Stimulated activated CD8-positive, alpha-beta memory T cell treated with anti-CD3 and anti-CD28 coated beads, Interleukin-4, amount 100 ng/mL, for 24 hours (primary cell): ENCODE results near the gene SSBP2.

Experiments used
- DNase-seq: peaks from one replicate; pipeline ENCODE4 v3.0.0-alpha.2; 2020; ENCODE audit warnings: low read depth

SSBP2 gene

DNA sequence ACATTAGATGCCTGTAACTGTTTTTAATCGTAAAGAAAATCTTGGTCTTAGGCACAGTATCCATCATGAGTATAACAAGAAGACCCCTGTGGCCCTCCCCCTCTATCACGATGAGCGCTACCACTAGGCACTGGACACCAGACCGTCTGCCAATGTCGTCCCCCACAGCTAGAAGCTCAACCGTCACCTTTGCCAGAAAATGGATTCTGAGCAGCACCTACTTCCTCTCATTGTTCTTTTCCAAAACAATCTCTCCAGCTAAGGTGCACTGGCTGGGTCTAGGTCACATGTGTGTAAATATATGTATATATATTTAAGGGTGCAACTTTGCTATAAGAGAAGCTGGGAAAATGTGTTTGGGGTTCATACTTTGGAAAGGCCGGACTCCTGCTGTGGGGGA lies 15.7 kb upstream of the SSBP2 start:
- DNase-seq: no peak

DNA sequence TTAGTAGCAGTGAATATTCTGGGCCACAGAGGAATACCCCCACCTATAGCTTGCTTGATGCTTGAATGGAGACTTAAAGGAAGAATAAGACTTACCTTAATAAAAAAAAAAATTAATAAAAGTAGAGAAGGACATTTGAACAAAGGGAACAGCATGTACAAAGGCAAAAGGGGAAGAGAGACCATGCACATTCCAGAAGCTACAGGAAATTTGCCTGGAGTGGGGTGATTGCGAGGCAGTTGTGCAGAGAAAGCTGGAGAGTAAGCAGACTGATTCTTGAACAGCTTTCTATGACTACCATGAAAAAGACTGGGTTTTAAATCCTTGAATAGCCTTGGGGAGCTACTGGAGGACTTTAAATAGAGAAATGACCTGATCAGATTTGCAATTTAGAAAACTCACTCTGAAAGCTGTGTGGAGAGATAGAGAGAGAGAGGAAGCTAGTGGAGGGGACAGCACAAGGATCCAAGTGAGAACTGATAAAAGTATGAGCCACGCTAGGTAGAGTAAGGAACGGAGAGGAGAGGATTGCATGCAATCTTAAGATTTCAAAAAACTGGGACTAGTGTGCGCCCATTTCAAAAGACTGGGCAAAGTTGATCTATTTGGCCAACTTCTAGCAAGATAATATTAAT lies 12.5 kb upstream of the SSBP2 start:
- DNase-seq: no peak

DNA sequence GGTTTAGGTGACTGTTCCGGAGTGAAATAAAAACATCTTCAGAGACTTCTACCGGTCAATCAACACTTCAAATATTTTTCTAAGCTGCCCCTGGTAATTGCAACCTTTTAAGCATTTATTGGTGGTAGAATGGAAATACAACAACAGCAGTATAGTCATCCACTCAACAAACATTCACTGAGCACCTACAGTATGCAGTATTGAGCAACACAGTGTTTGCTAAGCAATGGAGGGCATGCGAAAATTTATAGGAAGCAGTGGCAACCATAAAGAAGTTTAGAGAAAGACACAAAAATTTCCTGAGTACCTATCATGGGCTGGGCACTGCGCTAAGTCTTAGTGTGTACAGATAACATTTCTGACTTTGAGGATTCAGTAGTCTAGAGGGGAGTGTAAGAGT lies 12.0 kb upstream of the SSBP2 start:
- DNase-seq: no peak

DNA sequence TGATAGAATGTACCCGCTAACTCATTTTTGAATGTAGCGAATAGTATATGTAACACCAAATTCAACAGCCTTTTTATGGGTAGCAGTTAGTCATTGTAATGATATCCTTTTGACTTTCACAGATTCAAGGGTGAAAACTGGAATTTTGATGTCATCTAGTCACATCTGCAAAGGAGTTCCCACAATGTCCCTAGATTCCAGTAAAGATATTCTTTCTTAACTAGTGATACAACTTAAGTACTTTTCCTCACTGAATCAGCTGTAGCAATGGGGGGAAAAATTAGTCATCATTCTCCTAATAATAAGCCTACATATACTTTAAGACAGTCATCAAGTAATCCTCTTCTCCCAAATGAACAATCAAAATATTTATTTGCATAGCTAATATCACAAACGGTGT lies 11.5 kb upstream of the SSBP2 start:
- no peak for DNase-seq

DNA sequence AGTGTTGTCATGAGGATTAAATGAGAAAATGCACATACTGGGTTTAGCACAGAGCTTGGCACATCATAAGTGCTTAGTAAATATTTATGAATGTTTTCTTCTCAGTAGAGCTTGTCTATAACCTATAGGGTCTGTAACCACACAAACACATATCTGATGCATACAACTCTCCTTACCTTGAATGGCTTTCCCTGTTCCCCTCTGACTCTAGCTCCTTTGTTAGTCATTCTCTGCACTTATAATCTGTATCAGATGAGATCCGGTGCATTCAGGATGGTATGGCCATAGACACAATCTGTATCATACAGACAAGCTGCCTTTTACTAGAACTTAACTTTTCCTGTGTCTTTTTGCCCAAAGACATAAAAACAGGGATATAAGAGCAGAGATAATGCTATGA lies 11.1 kb upstream of the SSBP2 start:
- no peak for DNase-seq

DNA sequence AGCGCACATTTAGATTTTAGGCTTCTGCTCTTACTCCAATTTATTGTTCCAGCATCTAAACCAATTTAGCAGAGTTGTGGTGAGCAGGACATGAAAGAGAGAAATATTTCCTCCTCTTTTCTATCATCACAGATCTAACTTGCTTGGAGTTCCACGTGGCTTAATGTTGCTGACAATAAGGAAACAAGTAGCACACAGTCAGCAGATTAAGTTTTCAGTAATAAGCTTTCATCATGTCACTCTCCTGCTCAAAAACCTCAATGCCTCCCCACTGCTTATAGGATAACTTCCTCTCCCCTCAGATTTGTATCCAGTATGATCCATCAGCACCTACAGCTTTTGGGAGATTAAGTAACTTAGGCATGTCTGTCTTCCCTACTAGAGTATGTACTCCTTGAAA lies 10.4 kb upstream of the SSBP2 start:
- no peak for DNase-seq

DNA sequence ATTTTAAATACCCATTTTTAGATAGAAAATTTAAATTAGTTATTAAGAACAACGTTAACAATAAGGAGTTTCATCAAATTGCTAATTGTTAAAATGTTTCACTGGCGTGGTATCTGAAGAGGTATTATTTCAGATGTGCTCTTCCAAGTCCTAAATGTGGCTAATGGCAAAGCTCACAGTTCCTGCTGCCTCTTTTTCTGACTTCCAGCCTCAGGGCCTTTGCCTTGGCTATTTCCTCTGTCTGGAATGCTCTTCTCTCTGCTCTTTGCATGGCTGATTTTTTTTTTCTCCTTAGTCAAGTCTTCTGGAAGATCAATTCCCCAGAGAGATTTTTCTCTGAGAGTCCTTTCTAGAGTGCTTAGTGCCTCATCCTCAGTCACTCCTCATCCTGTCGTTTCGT lies 9.6 kb upstream of the SSBP2 start:
- DNase-seq: no peak

DNA sequence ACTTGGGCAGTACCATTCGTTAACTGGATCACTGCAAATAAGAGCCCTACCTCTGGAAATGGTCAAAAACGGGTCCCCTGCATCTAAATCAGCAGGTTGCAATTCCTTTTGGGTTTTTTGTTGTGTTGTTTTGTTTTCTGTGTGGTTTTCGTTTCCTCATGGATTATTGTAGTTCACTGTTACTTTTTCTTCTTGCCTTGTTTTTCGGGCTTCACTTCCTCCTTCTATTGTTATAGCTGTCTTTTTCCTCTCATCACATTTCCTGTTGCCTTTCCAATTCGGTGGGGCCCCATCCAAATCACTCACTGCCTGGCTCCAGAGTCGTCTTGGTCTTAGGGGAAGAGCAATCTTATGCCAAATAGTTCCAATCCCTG lies 8.7 kb upstream of the SSBP2 start:
- no peak for DNase-seq

DNA sequence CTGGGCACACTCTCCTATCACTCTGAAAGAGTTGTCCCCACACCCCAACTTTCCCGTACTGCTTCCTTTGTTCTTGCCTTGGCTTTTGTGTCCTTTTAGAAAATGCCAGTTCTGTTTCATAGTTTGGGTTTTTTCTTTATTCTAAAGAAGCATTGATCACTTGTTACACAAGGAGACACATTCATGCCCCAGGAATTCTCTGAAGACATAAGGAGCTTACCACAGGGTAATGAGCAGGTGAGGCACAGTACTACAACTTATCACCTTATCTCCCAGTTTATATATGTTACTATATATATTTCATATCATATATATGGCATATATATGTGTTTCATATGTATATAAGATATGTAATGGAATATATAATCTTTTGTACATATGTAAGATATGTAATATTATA lies 6.5 kb upstream of the SSBP2 start:
- DNase-seq: no peak

DNA sequence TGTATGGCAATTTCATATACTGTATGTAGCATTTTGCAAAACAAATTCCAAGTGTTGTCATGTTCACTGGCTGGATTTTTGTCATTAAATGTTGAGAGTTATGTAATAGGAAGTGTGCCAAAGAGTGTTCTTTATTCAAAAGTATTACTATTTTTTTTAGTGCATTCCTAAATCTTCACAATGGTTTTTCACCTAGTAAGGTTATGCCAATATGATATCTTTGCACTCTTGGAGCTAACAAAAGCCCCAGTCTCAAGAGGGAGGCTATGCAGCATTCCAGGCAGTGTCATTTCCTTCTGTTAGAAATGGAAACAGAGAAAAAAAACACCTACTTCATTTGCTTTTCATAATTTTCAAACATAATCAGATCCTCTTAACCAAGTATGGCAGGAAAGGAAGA lies 5.1 kb upstream of the SSBP2 start:
- DNase-seq: no peak

DNA sequence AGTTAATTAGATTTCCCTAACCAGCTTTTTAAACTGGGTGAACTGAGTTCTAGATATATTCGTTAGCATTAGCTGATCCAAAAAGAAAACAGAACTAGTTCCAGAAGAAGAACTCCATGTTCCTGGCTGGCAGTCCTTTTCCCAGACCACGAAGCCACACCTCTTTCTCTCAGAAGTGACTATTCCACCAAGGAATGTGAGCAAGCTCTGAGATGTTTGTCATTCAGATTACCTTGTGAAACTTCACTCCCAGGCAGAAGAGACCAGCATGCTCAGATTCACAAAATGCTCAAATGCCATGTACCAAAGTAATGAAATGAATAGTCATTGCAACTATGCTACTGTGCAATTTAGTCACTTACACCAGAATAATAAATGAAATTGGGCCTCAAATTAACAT lies 4.4 kb upstream of the SSBP2 start:
- no peak for DNase-seq

DNA sequence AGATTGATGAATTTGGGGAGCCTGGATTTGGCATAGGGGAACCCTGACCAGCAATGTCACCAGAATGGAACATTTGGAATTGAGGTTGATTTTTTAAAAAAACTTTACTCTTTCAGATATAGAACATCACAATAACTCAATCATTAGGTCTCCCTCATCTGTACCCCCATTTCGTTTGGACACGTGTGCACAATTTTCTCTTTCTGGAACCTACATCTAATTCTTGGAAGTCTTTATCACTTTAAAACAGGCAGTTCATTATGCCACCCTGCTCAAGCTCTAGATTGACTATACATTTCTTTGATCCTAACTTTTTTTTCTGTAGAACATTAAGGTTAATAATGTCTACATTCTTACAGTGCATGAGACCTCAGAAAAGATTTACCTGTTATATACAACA lies 3.7 kb upstream of the SSBP2 start:
- DNase-seq: no peak

DNA sequence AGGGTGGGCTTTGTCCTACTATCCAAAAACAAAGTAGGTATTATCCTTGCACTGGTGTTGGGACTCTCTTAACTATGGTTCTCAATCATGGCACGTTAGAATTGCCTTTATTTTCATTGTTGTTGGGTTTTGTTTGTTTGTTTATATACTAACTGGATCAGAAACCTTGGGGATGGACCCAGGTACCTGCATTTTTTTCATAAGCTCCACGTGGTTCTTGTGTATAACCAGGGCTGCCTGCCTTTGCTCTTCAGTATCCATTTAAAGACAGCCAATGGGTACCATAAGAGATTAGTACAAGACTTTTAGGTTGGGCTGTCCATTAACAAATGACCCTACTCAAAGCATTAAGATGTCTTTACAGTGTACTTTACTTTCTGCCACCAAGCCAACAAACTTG lies 2.5 kb upstream of the SSBP2 start:
- DNase-seq: no peak

DNA sequence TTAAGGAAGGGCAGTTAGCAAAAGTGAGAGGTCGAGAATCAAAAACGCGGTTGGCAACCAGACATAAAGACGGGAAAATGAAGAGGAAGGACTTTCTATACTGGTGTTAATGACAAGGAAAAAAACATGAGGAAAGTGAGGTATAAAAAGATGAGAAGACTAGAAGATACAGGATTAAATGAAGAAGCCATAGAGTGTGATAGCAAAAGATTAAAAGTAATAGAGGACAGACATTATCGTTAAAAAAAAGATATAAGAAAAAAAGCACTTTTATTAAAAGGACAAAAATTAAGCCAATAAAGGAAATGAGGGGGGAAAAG lies 1.7 kb upstream of the SSBP2 start:
- no peak for DNase-seq

DNA sequence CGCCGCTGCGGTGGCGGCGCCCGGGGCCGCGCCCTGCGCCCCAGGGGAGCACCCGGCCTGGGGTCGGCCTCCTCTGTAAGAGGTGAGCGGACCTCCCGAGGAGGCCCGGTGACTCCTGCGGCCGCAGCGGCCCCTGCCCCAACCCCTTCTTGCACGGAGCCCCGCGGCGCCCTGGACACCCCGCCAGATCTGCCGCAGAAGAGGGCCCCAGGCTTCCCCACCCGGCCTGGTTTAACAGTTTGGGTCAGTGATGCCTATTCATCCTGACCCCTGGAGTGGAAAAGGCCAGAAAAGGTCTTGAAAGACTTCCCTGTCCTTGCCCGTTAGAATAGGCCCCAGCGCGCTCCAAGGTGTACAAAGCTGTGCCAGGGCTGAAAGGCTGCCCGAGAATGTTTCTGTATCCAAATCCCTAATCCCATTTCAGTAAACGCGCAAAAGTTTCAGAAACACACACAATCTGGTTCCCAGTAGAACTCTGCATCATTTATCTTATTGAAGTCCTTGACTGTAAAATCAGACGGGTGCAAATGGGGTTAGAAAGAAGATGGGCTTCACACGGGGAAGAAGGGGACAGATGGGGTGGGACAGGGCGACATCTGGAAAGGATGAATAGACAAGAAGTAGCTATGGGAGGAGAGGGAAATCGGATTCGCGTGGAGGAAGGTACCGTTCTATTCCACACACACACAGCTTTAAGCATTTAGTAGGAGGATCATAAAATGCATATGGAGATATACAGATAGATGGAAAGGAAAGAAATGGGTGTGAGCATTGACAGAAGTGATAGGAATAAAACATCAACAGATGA lies 1.1 kb upstream of the SSBP2 start:
- peak; percentile 2 for DNase-seq

DNA sequence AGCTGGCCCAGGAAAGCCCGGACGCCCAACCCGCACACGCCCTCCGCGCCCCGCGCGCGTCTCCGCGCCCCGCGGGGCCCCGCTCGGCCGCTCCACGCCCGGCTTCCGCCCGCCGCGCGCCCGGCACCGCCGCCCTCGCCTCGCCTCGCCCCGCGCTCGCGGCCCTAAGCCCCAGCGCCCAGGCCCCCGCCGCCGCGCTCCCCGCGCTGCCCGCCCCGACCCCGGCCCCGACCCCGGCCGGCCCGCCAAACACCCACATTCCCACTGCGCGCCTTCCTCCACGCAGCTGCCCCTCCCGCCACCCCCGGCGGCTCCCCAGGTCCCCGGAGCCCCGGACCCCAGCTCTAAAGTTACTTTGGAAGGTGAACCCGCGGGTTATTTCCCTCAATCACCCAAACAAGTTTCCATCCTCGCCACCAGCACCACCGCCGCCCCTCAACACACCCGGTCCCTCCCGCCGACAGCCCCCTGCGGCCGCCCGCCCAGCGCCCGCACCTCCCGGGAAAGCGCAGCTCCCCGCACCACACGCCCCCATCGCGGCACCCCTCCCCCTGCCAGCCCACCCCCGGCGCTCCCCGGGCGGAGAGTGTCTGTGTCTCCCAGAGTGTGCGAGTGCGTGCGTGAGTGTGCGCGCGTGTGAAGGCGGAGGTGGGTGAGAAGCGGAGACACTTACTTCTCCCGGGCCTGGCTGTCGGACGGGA lies 439 bp downstream of the SSBP2 start:
- no peak for DNase-seq

DNA sequence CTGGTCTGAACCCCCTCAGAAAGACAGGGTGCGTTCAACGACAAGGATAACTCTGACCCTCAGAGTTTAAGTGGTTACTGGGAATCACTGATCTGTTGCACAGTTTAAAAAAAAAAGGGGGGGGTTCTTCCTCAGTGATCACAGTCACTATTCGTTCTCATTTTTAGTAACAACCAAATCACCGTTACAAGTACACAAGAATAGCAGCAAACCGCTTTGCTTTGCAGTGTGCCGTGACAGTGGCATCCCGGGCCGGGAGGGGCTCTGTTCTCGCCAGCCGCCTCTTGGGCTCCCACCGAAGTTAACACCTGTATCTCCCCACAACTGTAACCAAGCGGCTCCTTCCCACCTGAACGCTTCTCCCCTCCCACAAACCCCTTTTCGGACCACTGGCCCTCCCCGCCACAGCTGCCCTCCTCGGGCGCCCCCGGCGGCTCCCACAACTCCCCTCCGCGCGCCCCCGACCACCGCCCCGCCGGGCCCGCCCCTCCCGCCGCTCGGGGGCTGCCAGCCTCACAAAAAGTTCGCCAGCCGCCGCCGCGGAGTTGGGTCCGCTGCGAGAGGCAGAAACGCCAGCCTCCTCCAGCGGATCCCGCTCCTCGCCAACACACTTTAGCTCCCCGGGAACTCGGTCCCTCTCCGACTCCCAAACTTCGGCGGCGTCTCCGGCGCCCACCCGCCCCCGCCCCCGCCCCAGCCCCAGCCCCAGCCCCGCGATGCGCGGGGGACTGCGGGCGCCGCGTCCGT lies 1.2 kb downstream of the SSBP2 start:
- DNase-seq: peak; percentile 20

DNA sequence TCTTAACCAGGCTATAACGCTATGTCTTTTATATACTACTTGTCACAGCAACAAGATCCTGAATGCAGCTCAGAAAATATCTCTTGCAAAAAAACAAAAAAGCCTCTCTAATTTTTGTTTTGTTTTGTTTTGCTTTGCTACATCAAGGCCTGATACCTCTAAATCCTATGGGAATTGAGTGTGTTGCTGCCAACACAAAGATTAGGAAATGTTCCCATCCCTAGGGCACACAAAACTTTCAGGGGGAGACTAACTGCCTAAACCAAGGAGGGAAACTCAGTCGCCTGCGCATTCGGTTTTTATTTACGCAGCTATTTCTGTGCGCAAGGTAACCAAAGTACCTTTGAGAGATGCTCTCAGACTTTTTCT lies 1.7 kb downstream of the SSBP2 start:
- DNase-seq: no peak

DNA sequence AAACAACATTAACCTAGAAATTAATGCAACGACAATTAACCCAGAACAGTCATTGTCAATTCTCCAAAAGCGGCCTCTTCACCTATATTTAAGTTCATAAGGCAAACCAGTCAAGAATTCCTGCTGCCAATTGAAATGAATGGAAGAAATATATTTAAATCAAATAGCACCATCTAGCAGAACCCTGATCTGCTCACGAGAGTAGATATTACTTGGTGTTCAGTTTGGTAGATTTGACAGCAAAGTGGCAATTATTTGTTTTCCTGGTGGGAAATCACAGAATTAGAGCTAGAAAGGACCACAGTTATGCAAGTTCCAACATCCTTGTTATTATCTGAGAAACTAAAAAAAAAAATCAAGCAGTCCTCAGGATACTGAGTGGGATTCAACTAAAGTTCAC lies 2.3 kb downstream of the SSBP2 start:
- no peak for DNase-seq

DNA sequence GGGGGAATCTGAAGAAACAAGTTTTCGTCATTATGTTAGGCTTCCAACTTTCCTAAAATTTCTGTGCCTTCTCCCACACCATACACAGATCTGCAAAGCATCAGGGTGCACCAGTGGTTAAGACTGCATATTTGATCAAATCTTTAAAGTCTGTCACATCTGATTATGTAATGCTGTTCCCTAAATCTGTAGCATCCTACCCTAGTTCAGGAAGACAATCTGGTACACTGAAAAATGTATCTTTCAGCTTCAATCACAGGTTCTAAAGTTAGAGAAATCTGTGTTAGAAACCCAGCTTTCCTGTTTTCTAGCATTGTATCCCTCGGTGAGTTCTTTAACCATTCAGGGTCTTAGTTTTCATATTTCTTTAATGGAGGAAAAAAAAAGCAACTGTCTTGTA lies 3.9 kb downstream of the SSBP2 start:
- no peak for DNase-seq

DNA sequence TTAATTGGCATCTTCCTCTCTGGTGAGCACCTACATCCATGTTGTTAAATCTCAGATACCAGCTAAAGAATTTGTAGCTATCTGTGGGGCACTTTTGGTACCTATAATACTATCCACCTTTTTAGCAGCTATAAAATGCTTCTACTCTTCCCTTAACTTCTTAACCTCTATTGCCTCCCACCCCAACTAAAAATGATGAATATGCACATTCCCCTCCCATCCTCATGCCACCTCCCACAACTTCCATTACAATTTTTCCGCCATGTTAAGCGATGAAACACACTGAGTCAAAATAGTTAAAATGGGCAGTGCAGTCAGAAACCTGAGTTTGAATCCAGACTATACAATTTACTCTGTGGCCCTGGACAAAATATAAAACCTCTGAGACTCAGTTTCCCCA lies 10.1 kb downstream of the SSBP2 start:
- no peak for DNase-seq

DNA sequence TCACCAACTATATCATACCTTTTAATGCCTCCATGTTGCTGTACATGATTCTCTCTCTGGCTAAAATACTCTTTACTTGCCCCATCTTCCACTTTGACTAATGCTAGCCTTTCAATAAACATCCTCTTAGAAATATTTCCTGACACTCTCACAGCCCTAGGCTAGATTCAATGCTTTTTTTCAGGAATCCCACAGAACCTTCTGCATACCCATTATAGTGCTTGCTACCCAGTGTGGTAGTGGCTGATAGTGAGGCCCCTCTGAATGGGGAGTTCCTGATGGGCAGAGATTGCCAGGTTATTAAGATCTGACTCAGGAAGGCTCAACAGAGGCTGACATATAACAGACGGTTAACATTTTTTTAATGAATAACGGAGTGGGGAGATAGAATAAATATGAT lies 11.6 kb downstream of the SSBP2 start:
- no peak for DNase-seq

DNA sequence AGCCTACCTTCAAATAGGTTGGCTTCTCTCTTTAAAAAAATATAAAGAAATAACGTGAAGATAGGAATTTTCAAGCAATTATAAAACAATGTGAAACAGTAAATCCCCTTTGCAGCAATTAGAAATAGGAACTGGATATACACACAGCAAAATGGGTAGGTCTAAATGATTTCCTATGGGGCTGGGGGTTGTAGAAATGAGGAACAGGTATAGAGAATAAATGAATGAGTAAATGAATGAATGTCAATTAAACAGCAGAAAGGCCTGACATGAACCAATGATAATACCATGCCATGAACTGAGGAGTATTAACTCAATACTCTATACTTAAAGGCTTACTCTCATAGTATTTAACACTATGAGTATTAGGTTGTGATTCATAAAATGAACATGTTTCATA lies 21.6 kb downstream of the SSBP2 start:
- DNase-seq: no peak
